OCI-LY1 (cell line): ENCODE measurements around the gene KCNIP2.

Source experiments
- H2AFZ ChIP-seq: fragments of 200-600 bp; sonication (generic), shearing (Covaris generic); 2 replicates; pipeline ENCODE4 v1.6.0; 2014; ENCODE audit warnings: antibody characterized with exemption, mild to moderate bottlenecking, low read length
- H3F3A ChIP-seq: fragments of 200-600 bp; sonication (generic), shearing (Covaris generic); 2 replicates; pipeline ENCODE4 v1.6.0; 2014; ENCODE audit warnings: mild to moderate bottlenecking, antibody characterized with exemption, low read length, moderate library complexity; ENCODE audit not compliant: insufficient read depth
- H3K27ac ChIP-seq: fragments of 200-600 bp; sonication (generic); 2 replicates; pipeline ENCODE4 v1.5.1; 2014; ENCODE audit warnings: low read length, mixed run types, mild to moderate bottlenecking, low read depth; ENCODE audit not compliant: poor library complexity, severe bottlenecking
- H3K27me3 ChIP-seq: fragments of 200-600 bp; sonication (generic); 2 replicates; pipeline ENCODE4 v1.6.0; 2014; ENCODE audit warnings: antibody characterized with exemption, mild to moderate bottlenecking, low read length, moderate library complexity; ENCODE audit not compliant: insufficient read depth
- H3K36me3 ChIP-seq: fragments of 200-600 bp; sonication (generic); 2 replicates; pipeline ENCODE4 v1.6.1; 2014; ENCODE audit warnings: mild to moderate bottlenecking, antibody characterized with exemption, low read length, moderate library complexity, mixed read lengths; ENCODE audit not compliant: insufficient read depth
- H3K4me1 ChIP-seq: fragments of 200-600 bp; sonication (generic); 2 replicates; pipeline ENCODE4 v1.5.1; 2014; ENCODE audit warnings: mild to moderate bottlenecking, low read length, moderate library complexity; ENCODE audit not compliant: insufficient read depth, severe bottlenecking
- H3K4me2 ChIP-seq: fragments of 200-600 bp; sonication (generic), shearing (Covaris generic); 2 replicates; pipeline ENCODE4 v1.6.1; 2014; ENCODE audit warnings: low read length
- H3K4me3 ChIP-seq: fragments of 200-600 bp; sonication (generic); 2 replicates; pipeline ENCODE4 v1.5.1; 2014; ENCODE audit warnings: low read length, low read depth, mild to moderate bottlenecking, mixed read lengths; ENCODE audit not compliant: poor library complexity, severe bottlenecking
- H3K79me2 ChIP-seq: fragments of 200-600 bp; shearing (Covaris generic); 2 replicates; pipeline ENCODE4 v1.6.1; 2016; ENCODE audit warnings: mixed run types, low read length, mixed read lengths; ENCODE audit not compliant: insufficient read depth
- H3K9ac ChIP-seq: fragments of 200-600 bp; sonication (generic), shearing (Covaris generic); 2 replicates; pipeline ENCODE4 v1.6.1; 2014; ENCODE audit warnings: mild to moderate bottlenecking, low read length, mixed read lengths
- H3K9me2 ChIP-seq: fragments of 200-600 bp; sonication (generic), shearing (Covaris generic); 2 replicates; pipeline ENCODE4 v1.6.1; 2014; ENCODE audit warnings: low read depth, mild to moderate bottlenecking, low read length, mixed read lengths
- H3K9me3 ChIP-seq: fragments of 200-600 bp; shearing (Covaris generic); 2 replicates; pipeline ENCODE4 v1.6.1; 2014; ENCODE audit warnings: low read length, mixed read lengths
- H4K20me1 ChIP-seq: fragments of 200-600 bp; sonication (generic), shearing (Covaris generic); 2 replicates; pipeline ENCODE4 v1.6.0; 2016; ENCODE audit warnings: mild to moderate bottlenecking, low read length; ENCODE audit not compliant: insufficient read depth
- CTCF ChIP-seq: fragments of 200-600 bp; sonication (generic), shearing (Covaris generic); IDR thresholded peaks from 2 replicates; pipeline ENCODE4 v1.5.1; 2017; ENCODE audit warnings: mild to moderate bottlenecking, antibody characterized with exemption, low read length, moderate library complexity, mixed read lengths
- EZH2 ChIP-seq: fragments of 200-600 bp; sonication (generic), shearing (Covaris generic); IDR thresholded peaks from 2 replicates; pipeline ENCODE4 v1.8.0; 2017; ENCODE audit warnings: borderline replicate concordance, mixed run types, mild to moderate bottlenecking, antibody characterized with exemption, low read length, moderate library complexity, mixed read lengths

Gene KCNIP2

GRCh38 chr10:101888251-101888949, 44.8 kb upstream of the KCNIP2 start:
- TF ChIP-seq CTCF, result no peak
- TF ChIP-seq EZH2, result no peak

GRCh38 chr10:101887775-101888174, 44.2 kb upstream of the KCNIP2 start:
- H3K4me2 ChIP-seq, result no peak overlapping the region
- no peaks in the 10 kb centered on the region for H3K27me3 ChIP-seq
- H3F3A ChIP-seq, result no peaks in the 10 kb centered on the region
- H3K4me3 ChIP-seq, result no peak overlapping the region
- H3K9ac ChIP-seq, result no peak overlapping the region
- no peaks in the 10 kb centered on the region for H4K20me1 ChIP-seq
- H2AFZ ChIP-seq, result no peak overlapping the region
- no peaks in the 10 kb centered on the region for H3K9me2 ChIP-seq
- H3K36me3 ChIP-seq, result no peaks in the 10 kb centered on the region
- TF ChIP-seq EZH2 (no peak), CTCF (no peak)
- H3K27ac ChIP-seq, result no peak overlapping the region
- H3K9me3 ChIP-seq, result no peaks in the 10 kb centered on the region
- H3K4me1 ChIP-seq, result no peaks in the 10 kb centered on the region
- H3K79me2 ChIP-seq, result no peaks in the 10 kb centered on the region

More at GRCh38 chr10:101888251-101888949, 44.8 kb upstream of the KCNIP2 start:
- Histone ChIP-seq H3K9me3 (no peaks in the 10 kb centered on the region), H2AFZ (no peak overlapping the region), H3F3A (no peaks in the 10 kb centered on the region), H3K27me3 (no peaks in the 10 kb centered on the region), H3K4me1 (no peaks in the 10 kb centered on the region), H3K36me3 (no peaks in the 10 kb centered on the region), H3K4me3 (no peak overlapping the region), H3K9ac (no peak overlapping the region), H3K79me2 (no peaks in the 10 kb centered on the region), H3K4me2 (no peak overlapping the region), H4K20me1 (no peaks in the 10 kb centered on the region), H3K27ac (no peak overlapping the region), H3K9me2 (no peaks in the 10 kb centered on the region)

- no peaks in the 10 kb centered on the region for H3K36me3 ChIP-seq
- H3K9me3 ChIP-seq, result no peaks in the 10 kb centered on the region
- H3F3A ChIP-seq, result no peaks in the 10 kb centered on the region
- TF ChIP-seq CTCF (no peak), EZH2 (no peak)
- no peak overlapping the region for H3K4me2 ChIP-seq
- H3K9ac ChIP-seq, result no peak overlapping the region
- H3K79me2 ChIP-seq, result no peaks in the 10 kb centered on the region
- no peak overlapping the region for H3K4me3 ChIP-seq
- no peak overlapping the region for H3K27ac ChIP-seq
- H3K4me1 ChIP-seq, result no peaks in the 10 kb centered on the region
- no peak overlapping the region for H2AFZ ChIP-seq
- no peaks in the 10 kb centered on the region for H4K20me1 ChIP-seq
- no peaks in the 10 kb centered on the region for H3K9me2 ChIP-seq
- no peaks in the 10 kb centered on the region for H3K27me3 ChIP-seq
Observed at GRCh38 chr10:101886521-101887312, 43.1 kb upstream of the KCNIP2 start.
